Duodenal mucosa (tissue), 2 donors: ENCODE results near the gene TRIM69.
"Not testable (repeated sequence)": the region's sequence is repeated elsewhere in the genome, so short reads cannot be mapped to it uniquely, and the experiment has no call there.

Source experiments
- H3K27ac ChIP-seq: one replicate; pipeline ENCODE4 v1.7.0; 2013; ENCODE audit warnings: low read depth, low read length
- H3K27me3 ChIP-seq, 2 donors: one replicate each; pipeline ENCODE4 v1.7.0; 2013; ENCODE audit warnings: low read length in 2 of 2, control low read depth in 1 of 2; ENCODE audit not compliant: insufficient read depth in 2 of 2, control insufficient read depth in 1 of 2
- H3K36me3 ChIP-seq, 2 donors: one replicate each; pipeline ENCODE4 v1.7.0; 2013; ENCODE audit warnings: low read length in 2 of 2, control low read depth in 1 of 2; ENCODE audit not compliant: insufficient read depth in 2 of 2, control insufficient read depth in 1 of 2
- H3K4me1 ChIP-seq, 2 donors: one replicate each; pipeline ENCODE4 v1.7.0; 2013; ENCODE audit warnings: low read length in 2 of 2, control low read depth in 1 of 2; ENCODE audit not compliant: insufficient read depth in 2 of 2, control insufficient read depth in 1 of 2
- H3K4me3 ChIP-seq, 2 donors: one replicate each; pipeline ENCODE4 v1.7.0; 2013; ENCODE audit warnings: low read length in 2 of 2, low read depth in 1 of 2
- H3K9ac ChIP-seq, 2 donors: one replicate each; pipeline ENCODE4 v1.7.0; 2013; ENCODE audit warnings: low read length in 2 of 2, low read depth in 1 of 2
- H3K9me3 ChIP-seq, 2 donors: one replicate each; pipeline ENCODE4 v1.7.0; 2013; ENCODE audit warnings: low read length in 2 of 2, control low read depth in 1 of 2; ENCODE audit not compliant: control insufficient read depth in 1 of 2

TRIM69 gene

GRCh38 chr15:44715797-44716334 is 20.5 kb upstream of the TRIM69 start:
- Histone ChIP-seq H3K27me3 (no peaks in the 10 kb centered on the region), H3K4me1 (peaks cover 34 to 35% of the 10 kb centered on the region in 2 donors), H3K9ac (peak overlapping the region in 1 of 2 donors; percentile 54), H3K27ac (no peak overlapping the region), H3K9me3 (no peaks in the 10 kb centered on the region), H3K36me3 (peaks cover 46 to 47% of the 10 kb centered on the region in 2 donors), H3K4me3 (peak overlapping the region; percentile 17 to 25)

DNA sequence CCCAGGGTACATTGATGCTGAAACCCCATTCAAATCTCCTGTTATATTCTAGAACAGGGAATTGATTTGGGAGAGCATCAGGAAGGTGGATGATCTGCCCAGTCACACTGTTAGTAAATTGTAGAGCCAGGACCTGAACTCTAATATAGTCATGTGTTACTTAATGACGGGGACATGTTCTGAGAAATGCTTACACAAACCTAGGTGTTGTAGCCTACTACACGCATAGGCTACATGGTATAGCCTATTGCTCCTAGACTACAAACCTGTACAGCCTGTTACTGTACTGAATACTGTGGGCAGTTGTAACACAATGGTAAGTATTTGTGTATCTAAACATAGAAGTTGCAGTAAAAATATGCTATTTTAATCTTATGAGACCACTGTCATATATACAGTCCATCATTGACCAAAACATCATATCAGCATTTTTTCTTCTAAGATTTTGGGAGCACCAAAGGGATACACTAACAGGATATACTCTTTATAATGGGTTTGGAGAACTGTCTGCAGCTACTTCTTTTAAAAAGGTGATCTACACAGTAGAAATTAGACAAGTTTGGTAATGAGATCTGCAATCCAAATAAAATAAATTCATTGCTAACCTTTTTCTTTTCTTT is 19.2 kb upstream of the TRIM69 start:
- Histone ChIP-seq H3K36me3 (peaks cover 46 to 47% of the 10 kb centered on the region in 2 donors), H3K27ac (no peak overlapping the region), H3K9me3 (no peaks in the 10 kb centered on the region), H3K4me1 (peaks cover 34 to 35% of the 10 kb centered on the region in 2 donors), H3K4me3 (no peak overlapping the region), H3K9ac (no peak overlapping the region), H3K27me3 (no peaks in the 10 kb centered on the region)

GRCh38 chr15:44718180-44718926 is 18.0 kb upstream of the TRIM69 start:
- no peak overlapping the region for H3K4me3 ChIP-seq

DNA sequence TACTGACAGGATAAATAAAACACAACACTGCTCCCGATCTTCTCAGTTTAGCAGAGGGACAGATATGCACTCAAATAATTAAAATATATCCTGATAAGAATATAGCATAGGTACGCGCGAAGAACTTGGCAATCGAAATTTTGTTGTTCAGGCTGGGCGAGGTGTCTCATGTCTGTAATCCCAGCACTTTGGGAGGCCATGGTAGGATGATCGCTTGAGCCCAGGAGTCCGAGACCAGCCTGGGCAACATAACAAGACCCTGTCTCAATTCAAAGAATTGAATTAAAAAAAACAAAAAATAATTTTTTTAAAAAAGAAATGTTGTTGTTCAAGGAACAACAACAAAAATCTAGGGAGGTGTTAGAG is 17.4 kb upstream of the TRIM69 start:
- Histone ChIP-seq H3K4me3 (no peak overlapping the region), H3K27ac (no peak overlapping the region), H3K36me3 (peaks cover 43 to 47% of the 10 kb centered on the region in 2 donors)

More at GRCh38 chr15:44718180-44718926, 18.0 kb upstream of the TRIM69 start:
- Histone ChIP-seq H3K36me3 (peaks cover 43 to 47% of the 10 kb centered on the region in 2 donors), H3K9ac (no peak overlapping the region), H3K4me1 (peaks cover 34 to 36% of the 10 kb centered on the region in 2 donors), H3K27me3 (no peaks in the 10 kb centered on the region), H3K9me3 (no peaks in the 10 kb centered on the region), H3K27ac (no peak overlapping the region)

DNA sequence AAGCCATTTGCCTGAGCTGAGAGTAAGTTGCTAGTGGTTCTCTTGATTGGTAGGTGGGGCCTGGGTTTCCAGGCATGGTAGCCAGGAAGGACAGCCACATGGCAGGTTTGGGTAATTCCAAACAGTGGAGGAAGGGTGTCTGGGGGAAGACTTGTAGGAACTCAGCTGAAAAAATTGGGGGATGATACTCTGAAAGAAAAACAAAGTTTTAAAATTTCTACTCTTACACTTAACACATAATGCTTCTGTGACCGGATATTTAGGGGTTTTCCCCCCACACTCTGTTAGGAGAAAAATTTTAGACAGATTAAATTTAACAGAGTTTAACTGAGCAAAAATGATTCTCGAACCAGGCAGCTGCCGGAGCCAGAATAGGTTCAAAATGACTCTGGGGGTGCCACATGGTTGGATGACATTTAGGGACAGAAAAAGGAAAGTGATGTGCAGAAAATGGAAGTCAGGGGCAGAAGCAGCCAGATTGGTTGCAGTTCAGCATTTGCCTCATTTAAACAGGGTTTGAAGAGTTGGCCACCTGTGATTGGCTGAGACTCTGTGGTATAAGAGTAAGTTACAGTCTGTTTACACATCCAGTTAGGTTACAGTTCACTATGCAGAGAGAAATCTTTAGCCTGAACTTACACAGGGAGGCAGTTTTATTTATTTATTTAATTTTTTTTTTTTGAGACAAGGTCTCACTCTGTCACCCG is 16.9 kb upstream of the TRIM69 start:
- H3K27ac ChIP-seq, result no peak overlapping the region
- H3K9ac ChIP-seq, result no peak overlapping the region
- H3K4me3 ChIP-seq, result no peak overlapping the region
- peaks cover 29 to 36% of the 10 kb centered on the region in 2 donors for H3K4me1 ChIP-seq
- no peaks in the 10 kb centered on the region for H3K27me3 ChIP-seq
- H3K9me3 ChIP-seq, result no peaks in the 10 kb centered on the region
- H3K36me3 ChIP-seq, result peaks cover 38 to 47% of the 10 kb centered on the region in 2 donors

More for the DNA sequence above, 17.4 kb upstream of the TRIM69 start:
- Histone ChIP-seq H3K9ac (no peak overlapping the region), H3K9me3 (no peaks in the 10 kb centered on the region), H3K27me3 (no peaks in the 10 kb centered on the region), H3K4me1 (peaks cover 33 to 41% of the 10 kb centered on the region in 2 donors)

- not testable (repeated sequence) for H3K4me3 ChIP-seq, H3K27ac ChIP-seq, H3K27me3 ChIP-seq, H3K9ac ChIP-seq, H3K9me3 ChIP-seq
- peaks cover 25 to 33% of the 10 kb centered on the region in 2 donors for H3K4me1 ChIP-seq
- H3K36me3 ChIP-seq, result peaks cover 38 to 45% of the 10 kb centered on the region in 2 donors
These were observed 16.3 kb upstream of the TRIM69 start for GRCh38 chr15:44720000-44720435.

DNA sequence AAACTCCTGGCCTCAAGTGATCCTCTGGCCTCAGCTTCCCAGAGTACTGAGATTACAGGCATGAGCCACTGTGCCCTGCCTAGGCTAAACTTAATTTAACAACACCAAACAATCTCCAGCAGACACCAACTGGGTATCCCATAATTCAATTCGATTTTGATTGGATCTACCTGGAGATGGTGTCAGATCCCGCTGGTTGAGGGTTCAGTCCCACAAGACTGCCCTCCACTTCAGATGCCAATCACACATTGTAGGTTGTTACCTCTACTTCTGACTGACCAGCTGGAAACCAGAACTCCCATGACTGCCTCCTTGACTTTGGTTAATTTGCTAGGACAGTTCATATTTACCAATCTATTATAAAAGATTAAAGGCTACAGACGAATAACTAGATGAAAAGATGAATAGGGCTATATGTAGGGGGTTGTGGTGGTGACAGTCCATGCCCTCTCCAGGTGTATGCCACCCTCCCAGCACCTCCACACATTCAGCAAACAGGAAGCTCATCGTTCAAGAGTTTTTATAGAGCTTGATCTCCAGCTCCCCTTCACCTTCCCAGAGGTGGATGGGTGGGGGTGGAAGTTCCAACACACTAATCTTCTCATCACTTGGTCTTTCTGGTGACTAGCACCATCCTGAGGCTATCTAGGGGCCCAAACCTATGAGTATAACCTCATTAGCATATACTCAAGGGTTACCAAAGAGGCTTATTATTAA is 15.7 kb upstream of the TRIM69 start:
- Histone ChIP-seq H3K27ac (no peak overlapping the region), H3K4me1 (peaks cover 19 to 34% of the 10 kb centered on the region in 2 donors), H3K4me3 (no peak overlapping the region)

GRCh38 chr15:44722011-44722410 is 14.3 kb upstream of the TRIM69 start:
- Histone ChIP-seq H3K27ac (no peak overlapping the region), H3K4me1 (peaks cover 21 to 37% of the 10 kb centered on the region in 2 donors), H3K9ac (no peak overlapping the region), H3K36me3 (peaks cover 19 to 25% of the 10 kb centered on the region in 2 donors), H3K9me3 (no peaks in the 10 kb centered on the region), H3K4me3 (no peak overlapping the region), H3K27me3 (no peaks in the 10 kb centered on the region)

More for the DNA sequence above, 15.7 kb upstream of the TRIM69 start:
- Histone ChIP-seq H3K27me3 (no peaks in the 10 kb centered on the region), H3K9ac (no peak overlapping the region), H3K9me3 (no peaks in the 10 kb centered on the region), H3K36me3 (peaks cover 33 to 39% of the 10 kb centered on the region in 2 donors)

DNA sequence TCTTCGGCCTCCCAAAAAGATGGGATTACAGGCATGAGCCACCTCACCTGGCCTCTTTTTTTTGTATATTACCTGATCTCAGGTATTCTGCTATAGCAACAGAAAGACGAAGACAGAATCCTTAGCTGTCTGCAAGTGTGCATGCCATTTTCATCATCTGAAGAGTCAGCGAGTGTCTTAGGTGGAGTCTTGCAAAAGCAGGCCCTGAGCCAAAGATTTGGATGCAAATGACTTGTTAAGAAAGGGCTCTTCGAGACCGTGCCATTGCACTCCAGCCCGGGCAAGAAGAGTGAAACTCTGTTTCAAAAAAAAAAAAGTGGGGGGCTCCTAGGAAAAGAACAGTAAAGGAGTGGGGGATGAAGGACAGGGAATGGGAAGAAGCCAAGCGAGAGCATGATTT is 10.2 kb upstream of the TRIM69 start:
- Histone ChIP-seq H3K9ac (peak overlapping the region; percentile 21 to 26), H3K9me3 (no peaks in the 10 kb centered on the region), H3K4me3 (peak overlapping the region; percentile 5 to 33)

More for the DNA sequence above, 10.2 kb upstream of the TRIM69 start:
- peak overlapping the region; percentile 78 for H3K27ac ChIP-seq
- no peaks in the 10 kb centered on the region for H3K36me3 ChIP-seq
- peaks cover 22 to 42% of the 10 kb centered on the region in 2 donors for H3K4me1 ChIP-seq
- no peaks in the 10 kb centered on the region for H3K27me3 ChIP-seq
